Vagina (tissue), 2 donors: Measurements from ENCODE around the gene LTB4R. TPM values are rescaled to one million over a fixed set of nuclear protein-coding genes. Genes with fewer than 3 reads are reported as not detected.

ENCODE experiments used
- DNase-seq, 2 donors: peaks; one replicate each; pipeline ENCODE4 v3.0.0-alpha.2; 2017; ENCODE audit errors: extremely low spot score in 2 of 2
- H3K27ac ChIP-seq: fragments of 200-600 bp; sonication (generic); one replicate; pipeline ENCODE4 v1.5.1; 2019
- H3K27me3 ChIP-seq: fragments of 200-600 bp; sonication (generic); one replicate; pipeline ENCODE4 v1.5.1; 2019
- H3K36me3 ChIP-seq, 2 donors: fragments of 200-600 bp; sonication (generic); one replicate each; pipeline ENCODE4 v1.5.1; 2017 to 2019
- H3K4me1 ChIP-seq: fragments of 200-600 bp; sonication (generic); one replicate; pipeline ENCODE4 v1.5.1; 2019
- H3K4me3 ChIP-seq, 2 donors: fragments of 200-600 bp; sonication (generic); 1 replicate in 1 of 2; 2 replicates in 1 of 2; pipeline ENCODE4 v1.5.1; 2016 to 2019
- H3K9me3 ChIP-seq: fragments of 200-600 bp; sonication (generic); one replicate; pipeline ENCODE4 v1.5.1; 2019
- CTCF ChIP-seq, 3 experiments: fragments of 450-650 bp in 2 of 3; fragments of 200-600 bp in 1 of 3; sonication (generic) in 1 of 3; IDR thresholded peaks; one replicate each; pipeline ENCODE4 v1.5.1; 2017 to 2019; ENCODE audit warnings: antibody characterized with exemption in 3 of 3, mild to moderate bottlenecking in 2 of 3, moderate library complexity in 2 of 3
- POLR2A ChIP-seq, 2 donors: fragments of 450-650 bp; IDR thresholded peaks; one replicate each; pipeline ENCODE4 v1.6.1; 2017; ENCODE audit warnings: antibody characterized with exemption in 2 of 2, mild to moderate bottlenecking in 2 of 2, moderate library complexity in 2 of 2
- POLR2AphosphoS5 ChIP-seq, 2 donors: sonication (generic); formaldehyde crosslinking; IDR thresholded peaks; one replicate each; pipeline ENCODE4 v1.9.0; 2017; ENCODE audit warnings: antibody characterized with exemption in 2 of 2, mild to moderate bottlenecking in 2 of 2, low read depth in 1 of 2; ENCODE audit not compliant: insufficient read depth in 1 of 2
- intact Hi-C: fragments of 100-400 bp; cut with DNase I; formaldehyde crosslinking; loops from one replicate; pipeline ENCODE4 v1.15.1; 2023
- total RNA-seq: library from RNA; depleted of rRNA; stranded (reverse); fragments of >200 nt; gene quantifications from one replicate; pipeline ENCODE4 v1.2.3, GENCODE V29; 2016

Gene LTB4R
- total RNA-seq, 1 donor from 2014 or later: 35.1 TPM

DNA sequence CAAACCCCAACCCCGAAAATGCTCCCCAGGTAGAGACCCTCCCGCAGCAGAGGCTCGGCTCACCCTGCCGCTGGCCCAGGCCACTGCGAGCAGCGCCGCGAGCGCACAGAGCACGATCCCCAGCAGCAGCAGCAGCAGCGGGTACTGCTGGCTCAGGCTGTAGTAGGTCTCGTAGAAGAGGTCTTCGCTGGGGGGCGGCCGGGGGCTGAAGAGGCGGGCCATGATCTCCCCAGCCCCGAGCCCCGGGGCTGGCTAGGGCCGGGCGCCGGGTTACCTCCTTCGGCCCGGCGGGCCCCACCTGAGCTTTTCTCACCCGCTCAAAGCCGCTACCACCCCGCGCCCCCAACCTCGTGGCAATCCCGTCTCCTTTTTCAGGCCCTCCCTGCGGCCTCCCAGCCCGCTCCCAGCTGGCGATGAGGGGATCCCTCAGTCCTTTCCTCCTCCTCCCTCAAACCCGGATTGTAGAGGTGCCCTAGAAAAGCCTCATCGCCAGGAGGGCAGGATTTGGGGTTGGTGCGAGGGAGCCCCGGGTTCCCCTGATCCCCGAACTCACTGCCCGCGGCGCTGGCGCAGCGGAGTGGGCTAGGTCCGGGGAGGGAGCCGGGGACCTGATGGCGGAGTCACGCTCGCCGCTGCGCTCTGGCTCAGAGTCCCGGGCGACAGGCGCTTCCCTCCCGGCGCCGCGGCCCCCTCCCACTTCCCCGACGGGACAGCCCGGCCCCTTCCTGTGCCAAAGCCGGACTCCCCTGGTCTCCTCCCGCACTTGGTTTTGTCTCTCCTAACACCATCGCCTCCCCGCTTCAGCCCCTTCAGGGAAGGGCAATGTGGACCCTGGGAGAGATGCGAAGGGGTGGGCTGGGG lies 23.4 kb downstream of the LTB4R start, which contains the start of gene ADCY4:
Gene ADCY4, minus strand, starts transcription at position 641 of the 861 bp plus-strand sequence. Its CDS starts 419 bp downstream, at position 222.
- TF ChIP-seq POLR2A (IDR thresholded peaks at IDR 0.05) (no peak), POLR2AphosphoS5 (IDR thresholded peaks at IDR 0.05; ENCODE audit: insufficient read depth in 1 of 2, low read depth in 1 of 2) (peak in 1 of 2 donors; percentile 46)
- peak within 1 kb of the TSS; percentile 40 to 52 for H3K4me3 ChIP-seq
- no peaks in the 10 kb centered on the region for H3K27me3 ChIP-seq
- intact Hi-C loops: no loop called here
- H3K9me3 ChIP-seq: no peaks in the 10 kb centered on the region
- peak within 1 kb of the TSS; percentile 71 for H3K27ac ChIP-seq
- H3K36me3 ChIP-seq: peaks cover 0 to 9% of the 10 kb centered on the region in 2 donors
- H3K4me1 ChIP-seq: peaks cover 68% of the 10 kb centered on the region
- no peak for DNase-seq

- H3K4me1 ChIP-seq: peaks cover 68% of the 10 kb centered on the region
- H3K4me3 ChIP-seq: peak overlapping the region in 1 of 2 donors; percentile 52
- H3K27me3 ChIP-seq: no peaks in the 10 kb centered on the region
- no peak for DNase-seq
- intact Hi-C loops: no loop called here
- peaks cover 0 to 9% of the 10 kb centered on the region in 2 donors for H3K36me3 ChIP-seq
- H3K27ac ChIP-seq: peak overlapping the region; percentile 71
- H3K9me3 ChIP-seq: no peaks in the 10 kb centered on the region
- TF ChIP-seq POLR2A (IDR thresholded peaks at IDR 0.05) (no peak), POLR2AphosphoS5 (IDR thresholded peaks at IDR 0.05; ENCODE audit: insufficient read depth in 1 of 2, low read depth in 1 of 2) (peak; percentile 13 to 39)
Observed at GRCh38 chr14:24335461-24336171, 24.3 kb downstream of the LTB4R start.

GRCh38 chr14:24337144-24337823 lies 26.0 kb downstream of the LTB4R start:
- H3K4me1 ChIP-seq: peaks cover 59% of the 10 kb centered on the region
- no peak overlapping the region for H3K27ac ChIP-seq
- no peaks in the 10 kb centered on the region for H3K9me3 ChIP-seq
- H3K27me3 ChIP-seq: no peaks in the 10 kb centered on the region
- H3K4me3 ChIP-seq: no peak overlapping the region
- intact Hi-C loops: no loop called here
- peaks cover 0 to 9% of the 10 kb centered on the region in 2 donors for H3K36me3 ChIP-seq
- TF ChIP-seq POLR2A (IDR thresholded peaks at IDR 0.05): no peak
- no peak for TF ChIP-seq POLR2AphosphoS5 (IDR thresholded peaks at IDR 0.05; ENCODE audit: insufficient read depth in 1 of 2, low read depth in 1 of 2)
- TF ChIP-seq CTCF (IDR thresholded peaks at IDR 0.05): no peak
- no peak for DNase-seq

DNA sequence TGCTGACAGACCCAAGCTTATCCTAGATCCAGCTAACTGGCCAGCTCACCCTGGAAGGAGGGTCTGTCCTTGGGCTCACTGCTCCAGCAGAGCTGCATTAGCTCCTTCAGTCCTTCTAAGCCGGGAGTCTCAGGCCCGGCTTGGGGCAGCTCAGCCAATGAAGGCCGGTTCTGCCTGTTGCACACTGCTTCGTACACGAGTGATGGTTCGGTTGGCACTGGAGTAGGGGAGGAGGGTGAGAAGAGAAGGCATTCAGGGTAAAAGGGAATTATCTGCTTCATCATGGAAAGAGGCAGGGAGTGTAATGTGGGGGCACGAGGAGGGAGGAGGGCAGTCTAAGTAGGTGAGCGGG lies 26.5 kb downstream of the LTB4R start:
- TF ChIP-seq POLR2AphosphoS5 (IDR thresholded peaks at IDR 0.05; ENCODE audit: insufficient read depth in 1 of 2, low read depth in 1 of 2) (no peak), CTCF (IDR thresholded peaks at IDR 0.05) (no peak), POLR2A (IDR thresholded peaks at IDR 0.05) (no peak)
- H3K4me1 ChIP-seq: peaks cover 54% of the 10 kb centered on the region
- intact Hi-C loops: no loop called here

GRCh38 chr14:24338843-24339242 lies 27.5 kb downstream of the LTB4R start:
- Histone ChIP-seq H3K27me3 (no peaks in the 10 kb centered on the region), H3K9me3 (no peaks in the 10 kb centered on the region), H3K36me3 (peaks cover 0 to 9% of the 10 kb centered on the region in 2 donors), H3K4me1 (peaks cover 44% of the 10 kb centered on the region), H3K27ac (peak overlapping the region; percentile 52), H3K4me3 (peak overlapping the region; percentile 57)
- no peak for TF ChIP-seq POLR2AphosphoS5 (IDR thresholded peaks at IDR 0.05; ENCODE audit: insufficient read depth in 1 of 2, low read depth in 1 of 2)
- no peak for TF ChIP-seq POLR2A (IDR thresholded peaks at IDR 0.05)
- no peak for TF ChIP-seq CTCF (IDR thresholded peaks at IDR 0.05)
- intact Hi-C loops: no loop called here
- DNase-seq: no peak

More for the DNA sequence above, 26.5 kb downstream of the LTB4R start:
- DNase-seq: no peak
- no peaks in the 10 kb centered on the region for H3K9me3 ChIP-seq
- H3K36me3 ChIP-seq: peaks cover 0 to 9% of the 10 kb centered on the region in 2 donors
- no peaks in the 10 kb centered on the region for H3K27me3 ChIP-seq
- H3K27ac ChIP-seq: no peak overlapping the region
- no peak overlapping the region for H3K4me3 ChIP-seq
